Middle frontal gyrus (tissue), 1 donor: ENCODE data around the gene REXO4.
A peak's percentile ranks its signal among the peaks of the same experiment; 100 is the strongest.

Source experiments
- DNase-seq: peaks from one replicate; pipeline ENCODE4 v3.0.0-alpha.2; 2015; ENCODE audit warnings: low spot score; ENCODE audit errors: extremely low spot score

The REXO4 gene

GRCh38 chr9:133369422-133369821, 48.4 kb downstream of the REXO4 start:
- DNase-seq = no peak

- no peak for DNase-seq
These were observed 49.4 kb downstream of the REXO4 start for GRCh38 chr9:133368249-133368881.

- no peak for DNase-seq
These were observed 50.0 kb downstream of the REXO4 start for GRCh38 chr9:133367778-133368177.

- no peak for DNase-seq
These were observed 50.6 kb downstream of the REXO4 start for GRCh38 chr9:133367221-133367620.

GRCh38 chr9:133366435-133366834, 51.4 kb downstream of the REXO4 start:
- DNase-seq = no peak

- DNase-seq = no peak
These were observed 55.3 kb downstream of the REXO4 start for GRCh38 chr9:133362359-133363044.

- no peak for DNase-seq
These were observed 56.2 kb downstream of the REXO4 start for GRCh38 chr9:133361507-133362092.

GRCh38 chr9:133360400-133361393, 57.1 kb downstream of the REXO4 start:
- no peak for DNase-seq

GRCh38 chr9:133359399-133360175, 58.2 kb downstream of the REXO4 start:
- no peak for DNase-seq

- no peak for DNase-seq
These were observed 60.2 kb downstream of the REXO4 start for GRCh38 chr9:133357656-133358055.

GRCh38 chr9:133356391-133357091, 61.3 kb downstream of the REXO4 start, which contains the start of the genes SURF1 and SURF2:
TSS of gene SURF1 (minus strand) at chr9:133356487. CDS start at chr9:133356453, 34 bp downstream.
TSS of gene SURF2 (plus strand) at chr9:133356550. CDS start at chr9:133356593, 43 bp downstream.
- peak; percentile 77 for DNase-seq
